ENCODE measurements around the gene GINS1.

The GINS1 gene

DNA sequence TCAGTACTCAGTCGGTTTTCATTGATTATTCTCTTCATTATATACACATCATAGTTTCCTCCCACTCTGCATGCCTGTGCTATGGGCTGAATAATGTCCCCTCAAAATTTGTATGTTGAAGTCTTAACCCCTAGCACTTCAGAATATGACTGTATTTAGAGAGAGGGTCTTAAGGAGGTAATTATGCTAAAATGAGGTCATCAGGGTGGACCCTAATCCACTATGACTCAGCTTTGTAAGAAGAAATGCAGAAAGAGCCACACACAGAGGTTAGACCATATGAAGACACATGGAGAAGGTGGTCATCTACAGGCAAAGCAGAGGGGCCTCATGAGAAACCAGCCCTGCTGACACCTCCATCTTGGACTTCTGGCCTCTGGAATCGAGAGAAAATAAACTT lies 32.6 kb upstream of the GINS1 start:
- Histone ChIP-seq H3K4me3 (ENCODE audit: low read depth in 1 of 2, low read length in 1 of 2) (no peak overlapping the region), H3K27ac (no peak overlapping the region), H3K27me3 (no peaks in the 10 kb centered on the region), H3K36me3 (no peaks in the 10 kb centered on the region), H3K4me1 (ENCODE audit: control insufficient read depth in 1 of 2, insufficient read depth in 1 of 2, low read depth in 1 of 2, low read length in 1 of 2) (no peaks in the 10 kb centered on the region), H3K9me3 (no peaks in the 10 kb centered on the region)
- TF ChIP-seq, protein P1, sequence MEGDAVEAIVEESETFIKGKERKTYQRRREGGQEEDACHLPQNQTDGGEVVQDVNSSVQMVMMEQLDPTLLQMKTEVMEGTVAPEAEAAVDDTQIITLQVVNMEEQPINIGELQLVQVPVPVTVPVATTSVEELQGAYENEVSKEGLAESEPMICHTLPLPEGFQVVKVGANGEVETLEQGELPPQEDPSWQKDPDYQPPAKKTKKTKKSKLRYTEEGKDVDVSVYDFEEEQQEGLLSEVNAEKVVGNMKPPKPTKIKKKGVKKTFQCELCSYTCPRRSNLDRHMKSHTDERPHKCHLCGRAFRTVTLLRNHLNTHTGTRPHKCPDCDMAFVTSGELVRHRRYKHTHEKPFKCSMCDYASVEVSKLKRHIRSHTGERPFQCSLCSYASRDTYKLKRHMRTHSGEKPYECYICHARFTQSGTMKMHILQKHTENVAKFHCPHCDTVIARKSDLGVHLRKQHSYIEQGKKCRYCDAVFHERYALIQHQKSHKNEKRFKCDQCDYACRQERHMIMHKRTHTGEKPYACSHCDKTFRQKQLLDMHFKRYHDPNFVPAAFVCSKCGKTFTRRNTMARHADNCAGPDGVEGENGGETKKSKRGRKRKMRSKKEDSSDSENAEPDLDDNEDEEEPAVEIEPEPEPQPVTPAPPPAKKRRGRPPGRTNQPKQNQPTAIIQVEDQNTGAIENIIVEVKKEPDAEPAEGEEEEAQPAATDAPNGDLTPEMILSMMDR (IDR thresholded peaks at IDR 0.05), result no peak

DNA sequence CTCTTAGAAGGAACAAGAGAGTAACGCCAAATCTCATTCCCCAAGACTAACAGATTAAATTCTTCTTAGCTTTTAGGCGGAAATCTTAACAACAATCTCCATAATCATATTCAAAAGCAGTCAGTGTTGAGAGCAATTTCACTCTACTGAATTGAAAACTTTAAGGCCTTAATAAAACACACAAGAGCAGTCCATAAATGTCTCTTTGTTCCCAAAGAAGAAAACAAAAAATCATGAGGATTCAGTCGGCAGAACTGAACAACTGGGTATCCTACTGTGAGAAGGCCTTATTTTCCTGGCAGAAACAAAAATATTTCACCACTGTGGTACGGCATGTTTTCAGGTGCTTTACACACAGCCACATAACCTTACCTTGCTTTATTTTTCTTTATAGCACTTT lies 31.2 kb upstream of the GINS1 start:
- Histone ChIP-seq H3K9me3 (no peaks in the 10 kb centered on the region), H3K36me3 (no peaks in the 10 kb centered on the region), H3K27ac (no peak overlapping the region), H3K27me3 (no peaks in the 10 kb centered on the region), H3K4me3 (ENCODE audit: low read depth in 1 of 2, low read length in 1 of 2) (no peak overlapping the region), H3K4me1 (ENCODE audit: control insufficient read depth in 1 of 2, insufficient read depth in 1 of 2, low read depth in 1 of 2, low read length in 1 of 2) (no peaks in the 10 kb centered on the region)
- TF ChIP-seq, protein P1 (IDR thresholded peaks at IDR 0.05), result no peak

- no peak overlapping the region for H3K4me3 ChIP-seq (ENCODE audit: low read depth in 1 of 2, low read length in 1 of 2)
- no peaks in the 10 kb centered on the region for H3K4me1 ChIP-seq (ENCODE audit: control insufficient read depth in 1 of 2, insufficient read depth in 1 of 2, low read depth in 1 of 2, low read length in 1 of 2)
- H3K36me3 ChIP-seq, result no peaks in the 10 kb centered on the region
- H3K27ac ChIP-seq, result no peak overlapping the region
- H3K27me3 ChIP-seq, result no peaks in the 10 kb centered on the region
- TF ChIP-seq, protein P1 (IDR thresholded peaks at IDR 0.05), result no peak
- no peaks in the 10 kb centered on the region for H3K9me3 ChIP-seq
Observed at GRCh38 chr20:25376886-25377285, 30.6 kb upstream of the GINS1 start.

DNA sequence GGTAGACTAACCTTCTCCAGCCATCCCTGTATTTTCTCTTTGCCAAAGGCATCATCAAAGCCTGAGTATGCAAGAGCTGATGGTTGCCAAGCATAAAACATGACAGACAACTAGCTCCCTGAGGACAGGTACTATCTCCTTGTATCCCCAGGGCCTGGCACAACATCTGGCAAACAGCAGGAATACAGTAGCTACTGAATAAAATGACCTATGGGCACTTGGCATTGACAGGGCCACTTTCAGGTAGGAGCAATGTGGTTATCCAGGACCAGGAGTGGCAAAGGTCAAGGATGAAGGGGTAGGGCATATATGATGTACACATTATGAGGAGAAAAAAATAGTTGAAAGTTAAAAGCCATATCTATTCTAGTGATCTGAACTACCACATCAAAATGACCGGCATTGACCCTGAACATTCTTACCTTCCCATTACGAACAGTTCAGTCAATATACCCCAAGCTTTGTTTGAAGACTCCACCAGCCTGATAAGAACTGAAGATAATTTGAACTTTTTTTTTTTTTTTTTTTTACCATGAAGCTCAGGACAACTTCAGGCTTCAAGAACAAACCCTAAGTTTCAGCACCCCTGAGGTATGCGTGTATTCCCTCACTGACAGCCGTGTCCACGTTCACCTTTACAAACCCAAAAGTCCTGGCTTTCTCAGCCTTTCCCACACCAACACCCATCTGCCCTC lies 29.1 kb upstream of the GINS1 start:
- Histone ChIP-seq H3K4me1 (ENCODE audit: control insufficient read depth in 1 of 2, insufficient read depth in 1 of 2, low read depth in 1 of 2, low read length in 1 of 2) (no peaks in the 10 kb centered on the region), H3K4me3 (ENCODE audit: low read depth in 1 of 2, low read length in 1 of 2) (no peak overlapping the region), H3K9me3 (no peaks in the 10 kb centered on the region), H3K27ac (no peak overlapping the region), H3K27me3 (no peaks in the 10 kb centered on the region), H3K36me3 (no peaks in the 10 kb centered on the region)
- TF ChIP-seq, protein P1 (IDR thresholded peaks at IDR 0.05), result no peak

DNA sequence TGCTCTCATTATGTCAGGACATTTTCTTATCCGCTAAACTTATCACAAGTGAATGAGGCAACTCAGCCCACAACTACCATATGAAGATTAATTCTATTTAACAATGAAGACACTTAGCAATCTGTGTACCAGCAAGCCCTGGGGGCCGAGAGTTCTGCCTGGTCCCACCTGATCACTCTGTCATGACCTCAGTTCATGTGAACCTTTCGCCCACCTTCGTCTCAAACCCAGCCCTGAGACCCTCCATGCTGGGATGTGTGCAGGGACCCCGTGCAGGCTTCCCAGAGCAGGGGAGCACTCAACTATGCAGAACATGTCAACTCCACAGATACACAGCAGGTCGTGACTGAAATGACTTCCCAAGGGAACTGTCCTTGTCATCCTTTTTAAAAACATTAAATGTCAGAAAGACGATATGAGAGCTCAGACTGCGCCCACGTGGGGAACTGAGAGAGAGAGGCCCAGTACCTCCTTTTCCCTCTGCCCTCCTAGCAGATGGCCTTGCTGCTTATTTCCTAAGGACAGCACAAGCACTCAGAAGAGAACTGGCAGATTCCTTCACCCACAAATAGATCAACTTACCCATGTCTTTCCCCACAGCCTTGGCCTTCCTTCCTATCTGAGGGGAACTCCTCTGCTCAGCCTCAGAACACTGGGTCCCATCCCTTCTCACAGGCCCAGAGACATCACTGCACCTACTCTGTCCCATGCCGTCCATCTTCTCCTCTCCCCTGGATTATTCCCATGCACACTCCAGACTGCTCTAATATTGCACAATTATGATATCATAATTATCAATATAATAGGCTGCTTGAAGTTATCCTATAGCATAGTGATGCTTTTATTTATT lies 28.4 kb upstream of the GINS1 start:
- no peaks in the 10 kb centered on the region for H3K36me3 ChIP-seq
- TF ChIP-seq, protein P1 (IDR thresholded peaks at IDR 0.05), result no peak
- H3K4me3 ChIP-seq (ENCODE audit: low read depth in 1 of 2, low read length in 1 of 2), result no peak overlapping the region
- H3K27ac ChIP-seq, result no peak overlapping the region
- no peaks in the 10 kb centered on the region for H3K9me3 ChIP-seq
- no peaks in the 10 kb centered on the region for H3K27me3 ChIP-seq
- H3K4me1 ChIP-seq (ENCODE audit: control insufficient read depth in 1 of 2, insufficient read depth in 1 of 2, low read depth in 1 of 2, low read length in 1 of 2), result no peaks in the 10 kb centered on the region
